WTC11 (cell line): Measurements from ENCODE around the gene ZFPM1. TPM values are rescaled to one million over a fixed set of nuclear protein-coding genes. Genes with fewer than 3 reads are reported as not detected.

Experiments
- ATAC-seq: fragments of 200-7000 bp; cut with Tn5 transposase; 2 replicates; pipeline ENCODE4 v1.10.0; 2021; ENCODE audit warnings: mild to moderate bottlenecking, moderate library complexity
- CTCF ChIA-PET: fragments of 300-600 bp; sonication (Branson Sonifier 250); formaldehyde crosslinking; loops from one replicate; lab custom pipeline; 2021; ENCODE audit warnings: antibody characterized with exemption; lab: Charles Lee
- POLR2A ChIA-PET: fragments of 350-600 bp; sonication (Branson Sonifier 250); formaldehyde crosslinking; loops from one replicate; lab custom pipeline; 2021; ENCODE audit warnings: antibody characterized with exemption; lab: Charles Lee
- DNase-seq: peaks from one replicate; pipeline ENCODE4 v3.0.0; 2021; ENCODE audit warnings: low spot score
- H3K27ac Mint-ChIP-seq: 2 replicates; pipeline ENCODE4 v1.8.0; 2021; ENCODE audit warnings: mixed read lengths
- H3K27me3 Mint-ChIP-seq: 2 replicates; pipeline ENCODE4 v1.8.0; 2021; ENCODE audit warnings: low read depth, mild to moderate bottlenecking, moderate library complexity, mixed read lengths
- H3K36me3 Mint-ChIP-seq: 2 replicates; pipeline ENCODE4 v1.8.0; 2021; ENCODE audit warnings: mixed read lengths
- H3K4me1 Mint-ChIP-seq: 2 replicates; pipeline ENCODE4 v1.8.0; 2022; ENCODE audit warnings: mixed read lengths
- H3K4me3 Mint-ChIP-seq: 2 replicates; pipeline ENCODE4 v1.8.0; 2021; ENCODE audit warnings: mild to moderate bottlenecking, moderate library complexity, mixed read lengths
- H3K9me3 Mint-ChIP-seq: 2 replicates; pipeline ENCODE4 v1.8.0; 2021; ENCODE audit warnings: mixed read lengths
- CREB1 ChIP-seq: sonication (generic); formaldehyde crosslinking; IDR thresholded peaks from 2 replicates; pipeline ENCODE4 v1.8.0; 2023; ENCODE audit warnings: mild to moderate bottlenecking, missing genetic modification reagents
- CREM ChIP-seq: sonication (generic); formaldehyde crosslinking; IDR thresholded peaks from 2 replicates; pipeline ENCODE4 v1.8.1; 2022; ENCODE audit warnings: mild to moderate bottlenecking, missing genetic modification reagents, moderate library complexity
- CTCF ChIP-seq: fragments of 200-600 bp; IDR thresholded peaks from 2 replicates; pipeline ENCODE4 v1.8.0; 2022; ENCODE audit warnings: antibody characterized with exemption
- EMX1 ChIP-seq: fragments of 250-450 bp; sonication (Bioruptor Pico); IDR thresholded peaks from 2 replicates; pipeline ENCODE4 v1.8.0; 2021; ENCODE audit warnings: mild to moderate bottlenecking
- FOXP1 ChIP-seq: sonication (generic); formaldehyde crosslinking; IDR thresholded peaks from 2 replicates; pipeline ENCODE4 v1.8.0; 2022; ENCODE audit warnings: missing genetic modification reagents, mild to moderate bottlenecking, moderate library complexity, borderline replicate concordance
- GTF2I ChIP-seq: fragments of 250-450 bp; sonication (Bioruptor Pico); conservative IDR thresholded peaks from 2 replicates; pipeline ENCODE4 v1.4.0; 2021; ENCODE audit warnings: mild to moderate bottlenecking
- HMGA2 ChIP-seq: fragments of 250-450 bp; sonication (Bioruptor Pico); IDR thresholded peaks from 2 replicates; pipeline ENCODE4 v1.4.0; 2021; ENCODE audit warnings: mild to moderate bottlenecking, moderate library complexity
- IRF2 ChIP-seq: sonication (generic); formaldehyde crosslinking; IDR thresholded peaks from 2 replicates; pipeline ENCODE4 v1.8.0; 2022; ENCODE audit warnings: low read depth, missing genetic modification reagents, borderline replicate concordance
- NFATC4 ChIP-seq: fragments of 250-450 bp; sonication (Bioruptor Pico); IDR thresholded peaks from 2 replicates; pipeline ENCODE4 v1.9.0; 2021; ENCODE audit warnings: mild to moderate bottlenecking
- NFYB ChIP-seq: sonication (generic); formaldehyde crosslinking; conservative IDR thresholded peaks from 2 replicates; pipeline ENCODE4 v1.8.0; 2022; ENCODE audit warnings: low read depth, missing genetic modification reagents
- NR1H2 ChIP-seq: sonication (generic); formaldehyde crosslinking; IDR thresholded peaks from 2 replicates; pipeline ENCODE4 v1.9.0; 2021; ENCODE audit warnings: mild to moderate bottlenecking, moderate library complexity, missing genetic modification reagents
- RORB ChIP-seq: fragments of 250-450 bp; sonication (Bioruptor Pico); IDR thresholded peaks from 2 replicates; pipeline ENCODE4 v1.9.0; 2021; ENCODE audit warnings: mild to moderate bottlenecking
- TCF7 ChIP-seq: sonication (generic); formaldehyde crosslinking; IDR thresholded peaks from 2 replicates; pipeline ENCODE4 v1.8.0; 2022; ENCODE audit warnings: mild to moderate bottlenecking, low read depth, missing genetic modification reagents, moderate library complexity
- TEAD4 ChIP-seq: sonication (generic); formaldehyde crosslinking; IDR thresholded peaks from 2 replicates; pipeline ENCODE4 v1.8.0; 2022; ENCODE audit warnings: mild to moderate bottlenecking, missing genetic modification reagents
- ZBTB21 ChIP-seq: sonication (generic); formaldehyde crosslinking; IDR thresholded peaks from 2 replicates; pipeline ENCODE4 v1.8.1; 2023; ENCODE audit warnings: mild to moderate bottlenecking, missing genetic modification reagents, borderline replicate concordance
- ZMAT4 ChIP-seq: fragments of 250-450 bp; sonication (Bioruptor Pico); IDR thresholded peaks from 2 replicates; pipeline ENCODE4 v1.9.0; 2021; ENCODE audit warnings: mild to moderate bottlenecking
- ZNF232 ChIP-seq: sonication (generic); formaldehyde crosslinking; IDR thresholded peaks from 2 replicates; pipeline ENCODE4 v1.8.0; 2022; ENCODE audit warnings: mild to moderate bottlenecking, missing genetic modification reagents
- ZNF263 ChIP-seq: sonication (generic); formaldehyde crosslinking; IDR thresholded peaks from 2 replicates; pipeline ENCODE4 v1.8.1; 2022; ENCODE audit warnings: low read depth, mild to moderate bottlenecking, moderate library complexity, missing genetic modification reagents
- ZNF396 ChIP-seq: fragments of 250-450 bp; sonication (Bioruptor Pico); IDR thresholded peaks from 2 replicates; pipeline ENCODE4 v1.8.0; 2021; ENCODE audit warnings: mild to moderate bottlenecking, moderate library complexity, borderline replicate concordance
- ZNF416 ChIP-seq: fragments of 250-450 bp; sonication (Bioruptor Pico); IDR thresholded peaks from 2 replicates; pipeline ENCODE4 v1.9.0; 2021; ENCODE audit warnings: mild to moderate bottlenecking, inconsistent platforms
- ZNF425 ChIP-seq: fragments of 250-450 bp; sonication (Bioruptor Pico); conservative IDR thresholded peaks from 2 replicates; pipeline ENCODE4 v1.9.0; 2021; ENCODE audit warnings: mild to moderate bottlenecking
- total RNA-seq: library from RNA; stranded (reverse); gene quantifications from 3 replicates; pipeline ENCODE4 v1.2.3, GENCODE V29; 2021
- TF ChIP-seq, protein P1 (sequence below): sonication (generic); formaldehyde crosslinking; IDR thresholded peaks from 2 replicates; pipeline ENCODE4 v1.8.1; 2023; ENCODE audit warnings: mild to moderate bottlenecking, missing genetic modification reagents, borderline replicate concordance
- TF ChIP-seq, protein P2 (sequence below): sonication (generic); formaldehyde crosslinking; IDR thresholded peaks from 2 replicates; pipeline ENCODE4 v1.8.1; 2022; ENCODE audit warnings: low read depth, mild to moderate bottlenecking, moderate library complexity, missing genetic modification reagents, borderline replicate concordance
- TF ChIP-seq, protein P3 (sequence below): sonication (generic); formaldehyde crosslinking; conservative IDR thresholded peaks from 2 replicates; pipeline ENCODE4 v1.8.1; 2022; ENCODE audit warnings: mild to moderate bottlenecking, missing genetic modification reagents
- TF ChIP-seq, protein P4 (sequence below): sonication (generic); formaldehyde crosslinking; IDR thresholded peaks from 2 replicates; pipeline ENCODE4 v1.8.0; 2022; ENCODE audit warnings: mild to moderate bottlenecking, missing genetic modification reagents

ZFPM1 gene
- total RNA-seq, 1 experiment from 2014 or later = 9.3 TPM

DNA sequence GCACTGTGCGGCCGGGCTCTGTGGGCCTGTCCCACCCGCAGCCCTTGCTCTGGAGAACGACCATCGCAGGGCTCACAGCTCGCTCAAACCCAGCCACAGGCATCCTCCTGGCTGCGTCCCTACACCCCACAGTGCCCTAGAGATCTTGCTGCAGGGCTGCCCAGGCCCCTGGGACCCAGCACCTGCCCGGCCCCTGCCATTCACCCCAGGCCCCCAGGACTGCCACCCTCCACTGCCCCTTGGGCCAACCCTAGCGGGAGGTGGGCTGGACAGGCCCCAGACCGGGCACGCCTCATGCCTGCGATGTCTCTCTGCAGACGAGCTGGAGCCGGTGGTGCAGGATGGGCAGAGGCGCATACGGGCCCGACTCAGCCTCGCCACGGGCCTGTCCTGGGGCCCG lies 61.0 kb downstream of the ZFPM1 start (continued):
- TF ChIP-seq, protein P1, sequence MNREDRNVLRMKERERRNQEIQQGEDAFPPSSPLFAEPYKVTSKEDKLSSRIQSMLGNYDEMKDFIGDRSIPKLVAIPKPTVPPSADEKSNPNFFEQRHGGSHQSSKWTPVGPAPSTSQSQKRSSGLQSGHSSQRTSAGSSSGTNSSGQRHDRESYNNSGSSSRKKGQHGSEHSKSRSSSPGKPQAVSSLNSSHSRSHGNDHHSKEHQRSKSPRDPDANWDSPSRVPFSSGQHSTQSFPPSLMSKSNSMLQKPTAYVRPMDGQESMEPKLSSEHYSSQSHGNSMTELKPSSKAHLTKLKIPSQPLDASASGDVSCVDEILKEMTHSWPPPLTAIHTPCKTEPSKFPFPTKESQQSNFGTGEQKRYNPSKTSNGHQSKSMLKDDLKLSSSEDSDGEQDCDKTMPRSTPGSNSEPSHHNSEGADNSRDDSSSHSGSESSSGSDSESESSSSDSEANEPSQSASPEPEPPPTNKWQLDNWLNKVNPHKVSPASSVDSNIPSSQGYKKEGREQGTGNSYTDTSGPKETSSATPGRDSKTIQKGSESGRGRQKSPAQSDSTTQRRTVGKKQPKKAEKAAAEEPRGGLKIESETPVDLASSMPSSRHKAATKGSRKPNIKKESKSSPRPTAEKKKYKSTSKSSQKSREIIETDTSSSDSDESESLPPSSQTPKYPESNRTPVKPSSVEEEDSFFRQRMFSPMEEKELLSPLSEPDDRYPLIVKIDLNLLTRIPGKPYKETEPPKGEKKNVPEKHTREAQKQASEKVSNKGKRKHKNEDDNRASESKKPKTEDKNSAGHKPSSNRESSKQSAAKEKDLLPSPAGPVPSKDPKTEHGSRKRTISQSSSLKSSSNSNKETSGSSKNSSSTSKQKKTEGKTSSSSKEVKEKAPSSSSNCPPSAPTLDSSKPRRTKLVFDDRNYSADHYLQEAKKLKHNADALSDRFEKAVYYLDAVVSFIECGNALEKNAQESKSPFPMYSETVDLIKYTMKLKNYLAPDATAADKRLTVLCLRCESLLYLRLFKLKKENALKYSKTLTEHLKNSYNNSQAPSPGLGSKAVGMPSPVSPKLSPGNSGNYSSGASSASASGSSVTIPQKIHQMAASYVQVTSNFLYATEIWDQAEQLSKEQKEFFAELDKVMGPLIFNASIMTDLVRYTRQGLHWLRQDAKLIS (CRISPR knock-in tag) = no peak
- TF ChIP-seq ZNF232 (CRISPR knock-in tag) = no peak
- no peak for TF ChIP-seq HMGA2 (CRISPR knock-in tag)
- TF ChIP-seq FOXP1 (CRISPR knock-in tag) = no peak
- no peak for TF ChIP-seq ZBTB21
- TF ChIP-seq ZNF416 (CRISPR knock-in tag) = no peak
- TF ChIP-seq ZNF396 (CRISPR knock-in tag) = no peak
- no peak for TF ChIP-seq TCF7
- TF ChIP-seq, protein P2, sequence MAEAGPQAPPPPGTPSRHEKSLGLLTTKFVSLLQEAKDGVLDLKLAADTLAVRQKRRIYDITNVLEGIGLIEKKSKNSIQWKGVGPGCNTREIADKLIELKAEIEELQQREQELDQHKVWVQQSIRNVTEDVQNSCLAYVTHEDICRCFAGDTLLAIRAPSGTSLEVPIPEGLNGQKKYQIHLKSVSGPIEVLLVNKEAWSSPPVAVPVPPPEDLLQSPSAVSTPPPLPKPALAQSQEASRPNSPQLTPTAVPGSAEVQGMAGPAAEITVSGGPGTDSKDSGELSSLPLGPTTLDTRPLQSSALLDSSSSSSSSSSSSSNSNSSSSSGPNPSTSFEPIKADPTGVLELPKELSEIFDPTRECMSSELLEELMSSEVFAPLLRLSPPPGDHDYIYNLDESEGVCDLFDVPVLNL (CRISPR knock-in tag) = no peak
- no peak for TF ChIP-seq IRF2
- TF ChIP-seq, all 79 proteins: peak for 0

- Mint-ChIP-seq H3K27ac (no peak overlapping the region), H3K36me3 (no peaks in the 10 kb centered on the region), H3K4me1 (no peaks in the 10 kb centered on the region), H3K4me3 (no peak overlapping the region), H3K27me3 (peaks cover 5% of the 10 kb centered on the region; the same call in 1 of the 2 replicates), H3K9me3 (peaks cover 14% of the 10 kb centered on the region)
- ChIA-PET POLR2A (no interaction called here), CTCF (interaction anchor here (0.9 to 1.1 kb wide), 3 partner anchors 44 to 71 kb away, joined by 4 to 5 read pairs (median 4); no protein-coding TSS in a partner anchor)
- no peak for ATAC-seq
- DNase-seq = no peak
- TF ChIP-seq CTCF (no peak), NFYB (no peak), TEAD4 (no peak), CREB1 (CRISPR knock-in tag) (no peak), NR1H2 (CRISPR knock-in tag) (no peak), TCF7 (no peak), ZNF425 (CRISPR knock-in tag) (no peak), NFATC4 (CRISPR knock-in tag) (no peak), CREM (CRISPR knock-in tag) (no peak), FOXP1 (CRISPR knock-in tag) (no peak), ZNF263 (CRISPR knock-in tag) (no peak), RORB (no peak), GTF2I (no peak), EMX1 (CRISPR knock-in tag) (no peak), ZMAT4 (no peak)
- TF ChIP-seq, protein P3, sequence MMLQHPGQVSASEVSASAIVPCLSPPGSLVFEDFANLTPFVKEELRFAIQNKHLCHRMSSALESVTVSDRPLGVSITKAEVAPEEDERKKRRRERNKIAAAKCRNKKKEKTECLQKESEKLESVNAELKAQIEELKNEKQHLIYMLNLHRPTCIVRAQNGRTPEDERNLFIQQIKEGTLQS (CRISPR knock-in tag) = no peak
- TF ChIP-seq, protein P2 (CRISPR knock-in tag) = no peak
- TF ChIP-seq, protein P4, sequence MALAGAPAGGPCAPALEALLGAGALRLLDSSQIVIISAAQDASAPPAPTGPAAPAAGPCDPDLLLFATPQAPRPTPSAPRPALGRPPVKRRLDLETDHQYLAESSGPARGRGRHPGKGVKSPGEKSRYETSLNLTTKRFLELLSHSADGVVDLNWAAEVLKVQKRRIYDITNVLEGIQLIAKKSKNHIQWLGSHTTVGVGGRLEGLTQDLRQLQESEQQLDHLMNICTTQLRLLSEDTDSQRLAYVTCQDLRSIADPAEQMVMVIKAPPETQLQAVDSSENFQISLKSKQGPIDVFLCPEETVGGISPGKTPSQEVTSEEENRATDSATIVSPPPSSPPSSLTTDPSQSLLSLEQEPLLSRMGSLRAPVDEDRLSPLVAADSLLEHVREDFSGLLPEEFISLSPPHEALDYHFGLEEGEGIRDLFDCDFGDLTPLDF = no peak
Measured at GRCh38 chr16:88514526-88515232, 61.6 kb downstream of the ZFPM1 start.
